ENCODE results near the gene NTM.

The NTM gene

GRCh38 chr11:131851964-131852755 lies 481.7 kb downstream of the NTM start:
- H3K36me3 ChIP-seq (ENCODE audit: insufficient read depth, low read depth, low read length) = no peaks in the 10 kb centered on the region
- H3K27ac ChIP-seq (ENCODE audit: low read length) = no peak overlapping the region
- no peaks in the 10 kb centered on the region for H3K27me3 ChIP-seq (ENCODE audit: insufficient read depth, low read length)
- H3K9ac ChIP-seq (ENCODE audit: low read depth, low read length) = no peak overlapping the region
- H3K4me3 ChIP-seq (ENCODE audit: low read length) = no peak overlapping the region
- no peaks in the 10 kb centered on the region for H3K9me3 ChIP-seq (ENCODE audit: insufficient read depth, low read depth, low read length)
- H3K4me1 ChIP-seq (ENCODE audit: insufficient read depth, low read length) = peaks cover 17% of the 10 kb centered on the region; the same call in 1 of the 2 replicates

GRCh38 chr11:131852757-131853156 lies 482.3 kb downstream of the NTM start:
- Histone ChIP-seq H3K9me3 (ENCODE audit: insufficient read depth, low read depth, low read length) (no peaks in the 10 kb centered on the region), H3K4me1 (ENCODE audit: insufficient read depth, low read length) (peaks cover 15% of the 10 kb centered on the region; the same call in 1 of the 2 replicates), H3K27ac (ENCODE audit: low read length) (no peak overlapping the region), H3K4me3 (ENCODE audit: low read length) (no peak overlapping the region), H3K9ac (ENCODE audit: low read depth, low read length) (no peak overlapping the region), H3K27me3 (ENCODE audit: insufficient read depth, low read length) (no peaks in the 10 kb centered on the region), H3K36me3 (ENCODE audit: insufficient read depth, low read depth, low read length) (no peaks in the 10 kb centered on the region)

GRCh38 chr11:131854391-131854790 lies 484.0 kb downstream of the NTM start:
- Histone ChIP-seq H3K4me3 (ENCODE audit: low read length) (no peak overlapping the region), H3K9me3 (ENCODE audit: insufficient read depth, low read depth, low read length) (no peaks in the 10 kb centered on the region), H3K4me1 (ENCODE audit: insufficient read depth, low read length) (peaks cover 15% of the 10 kb centered on the region; the same call in 1 of the 2 replicates), H3K9ac (ENCODE audit: low read depth, low read length) (no peak overlapping the region), H3K27me3 (ENCODE audit: insufficient read depth, low read length) (no peaks in the 10 kb centered on the region), H3K27ac (ENCODE audit: low read length) (no peak overlapping the region), H3K36me3 (ENCODE audit: insufficient read depth, low read depth, low read length) (no peaks in the 10 kb centered on the region)

- Histone ChIP-seq H3K27me3 (ENCODE audit: insufficient read depth, low read length) (no peaks in the 10 kb centered on the region), H3K36me3 (ENCODE audit: insufficient read depth, low read depth, low read length) (no peaks in the 10 kb centered on the region), H3K9ac (ENCODE audit: low read depth, low read length) (no peak overlapping the region), H3K27ac (ENCODE audit: low read length) (no peak overlapping the region), H3K4me3 (ENCODE audit: low read length) (no peak overlapping the region), H3K9me3 (ENCODE audit: insufficient read depth, low read depth, low read length) (no peaks in the 10 kb centered on the region), H3K4me1 (ENCODE audit: insufficient read depth, low read length) (peaks cover 14% of the 10 kb centered on the region; the same call in 1 of the 2 replicates)
Observed at GRCh38 chr11:131855320-131855719, 484.9 kb downstream of the NTM start.

- Histone ChIP-seq H3K9ac (ENCODE audit: low read depth, low read length) (no peak overlapping the region), H3K36me3 (ENCODE audit: insufficient read depth, low read depth, low read length) (no peaks in the 10 kb centered on the region), H3K9me3 (ENCODE audit: insufficient read depth, low read depth, low read length) (no peaks in the 10 kb centered on the region), H3K4me1 (ENCODE audit: insufficient read depth, low read length) (peaks cover 5% of the 10 kb centered on the region; the same call in 1 of the 2 replicates), H3K4me3 (ENCODE audit: low read length) (no peak overlapping the region), H3K27me3 (ENCODE audit: insufficient read depth, low read length) (no peaks in the 10 kb centered on the region), H3K27ac (ENCODE audit: low read length) (no peak overlapping the region)
Observed at GRCh38 chr11:131857246-131857645, 486.8 kb downstream of the NTM start.

- Histone ChIP-seq H3K9ac (ENCODE audit: low read depth, low read length) (no peak overlapping the region), H3K36me3 (ENCODE audit: insufficient read depth, low read depth, low read length) (no peaks in the 10 kb centered on the region), H3K27me3 (ENCODE audit: insufficient read depth, low read length) (no peaks in the 10 kb centered on the region), H3K4me1 (ENCODE audit: insufficient read depth, low read length) (peaks cover 4% of the 10 kb centered on the region; the same call in 1 of the 2 replicates), H3K27ac (ENCODE audit: low read length) (no peak overlapping the region), H3K9me3 (ENCODE audit: insufficient read depth, low read depth, low read length) (no peaks in the 10 kb centered on the region), H3K4me3 (ENCODE audit: low read length) (no peak overlapping the region)
Observed at GRCh38 chr11:131858505-131858904, 488.1 kb downstream of the NTM start.

- H3K9me3 ChIP-seq (ENCODE audit: insufficient read depth, low read depth, low read length) = no peaks in the 10 kb centered on the region
Observed at GRCh38 chr11:131859538-131860210, 489.3 kb downstream of the NTM start.

GRCh38 chr11:131864228-131864627 lies 493.8 kb downstream of the NTM start:
- Histone ChIP-seq H3K4me3 (ENCODE audit: low read length) (no peak overlapping the region), H3K27ac (ENCODE audit: low read length) (no peak overlapping the region), H3K4me1 (ENCODE audit: insufficient read depth, low read length) (peaks cover 44% of the 10 kb centered on the region), H3K9me3 (ENCODE audit: insufficient read depth, low read depth, low read length) (no peaks in the 10 kb centered on the region), H3K27me3 (ENCODE audit: insufficient read depth, low read length) (no peaks in the 10 kb centered on the region), H3K9ac (ENCODE audit: low read depth, low read length) (no peak overlapping the region), H3K36me3 (ENCODE audit: insufficient read depth, low read depth, low read length) (no peaks in the 10 kb centered on the region)

More at GRCh38 chr11:131859538-131860210, 489.3 kb downstream of the NTM start:
- Histone ChIP-seq H3K27ac (ENCODE audit: low read length) (no peak overlapping the region), H3K4me3 (ENCODE audit: low read length) (no peak overlapping the region), H3K4me1 (ENCODE audit: insufficient read depth, low read length) (peaks cover 15% of the 10 kb centered on the region; the same call in 1 of the 2 replicates), H3K27me3 (ENCODE audit: insufficient read depth, low read length) (no peaks in the 10 kb centered on the region), H3K36me3 (ENCODE audit: insufficient read depth, low read depth, low read length) (no peaks in the 10 kb centered on the region), H3K9ac (ENCODE audit: low read depth, low read length) (no peak overlapping the region)

- Histone ChIP-seq H3K27ac (ENCODE audit: low read length) (no peak overlapping the region), H3K27me3 (ENCODE audit: insufficient read depth, low read length) (no peaks in the 10 kb centered on the region), H3K36me3 (ENCODE audit: insufficient read depth, low read depth, low read length) (no peaks in the 10 kb centered on the region), H3K9me3 (ENCODE audit: insufficient read depth, low read depth, low read length) (no peaks in the 10 kb centered on the region), H3K9ac (ENCODE audit: low read depth, low read length) (no peak overlapping the region), H3K4me1 (ENCODE audit: insufficient read depth, low read length) (peaks cover 41% of the 10 kb centered on the region), H3K4me3 (ENCODE audit: low read length) (no peak overlapping the region)
Observed at GRCh38 chr11:131865860-131866259, 495.4 kb downstream of the NTM start.

- H3K27me3 ChIP-seq (ENCODE audit: insufficient read depth, low read length) = no peaks in the 10 kb centered on the region
- no peaks in the 10 kb centered on the region for H3K36me3 ChIP-seq (ENCODE audit: insufficient read depth, low read depth, low read length)
- peaks cover 41% of the 10 kb centered on the region for H3K4me1 ChIP-seq (ENCODE audit: insufficient read depth, low read length)
- H3K27ac ChIP-seq (ENCODE audit: low read length) = peak overlapping the region; percentile 40
- no peak overlapping the region for H3K4me3 ChIP-seq (ENCODE audit: low read length)
- peak overlapping the region; percentile 32; the same call in 1 of the 2 replicates for H3K9ac ChIP-seq (ENCODE audit: low read depth, low read length)
- H3K9me3 ChIP-seq (ENCODE audit: insufficient read depth, low read depth, low read length) = no peaks in the 10 kb centered on the region
Observed at GRCh38 chr11:131866535-131867400, 496.4 kb downstream of the NTM start.

GRCh38 chr11:131867457-131868257 lies 497.2 kb downstream of the NTM start:
- Histone ChIP-seq H3K9me3 (ENCODE audit: insufficient read depth, low read depth, low read length) (no peaks in the 10 kb centered on the region), H3K27ac (ENCODE audit: low read length) (peak overlapping the region; percentile 40), H3K27me3 (ENCODE audit: insufficient read depth, low read length) (no peaks in the 10 kb centered on the region)

More at GRCh38 chr11:131867457-131868257, 497.2 kb downstream of the NTM start:
- peaks cover 41% of the 10 kb centered on the region for H3K4me1 ChIP-seq (ENCODE audit: insufficient read depth, low read length)
- no peak overlapping the region for H3K4me3 ChIP-seq (ENCODE audit: low read length)
- peak overlapping the region; percentile 32; the same call in 1 of the 2 replicates for H3K9ac ChIP-seq (ENCODE audit: low read depth, low read length)
- H3K36me3 ChIP-seq (ENCODE audit: insufficient read depth, low read depth, low read length) = no peaks in the 10 kb centered on the region

Data from iPS-20b (cell line).